Endometrium (tissue), 2 donors: ENCODE measurements around the gene FAM174C.

Source experiments
- FAIRE-seq: peaks from 2 replicates; lab custom pipeline; 2012; peaks lifted over from hg19 to GRCh38; lab: Jason Lieb, UNC
- donor health status: control.
- donor health status: control.

Gene FAM174C

GRCh38 chr19:1250437-1251260, 24.7 kb upstream of the FAM174C start:
- no peak for FAIRE-seq

GRCh38 chr19:1251330-1252220, 23.8 kb upstream of the FAM174C start:
- FAIRE-seq, result no peak

- FAIRE-seq, result no peak
Observed at GRCh38 chr19:1252221-1252820, 23.0 kb upstream of the FAM174C start.

- no peak for FAIRE-seq
Observed at GRCh38 chr19:1252821-1253513, 22.4 kb upstream of the FAM174C start.

- FAIRE-seq, result no peak
Observed at GRCh38 chr19:1253514-1254080, 21.7 kb upstream of the FAM174C start.

- no peak for FAIRE-seq
Observed at GRCh38 chr19:1254081-1254527, 21.2 kb upstream of the FAM174C start.

GRCh38 chr19:1254530-1255185, 20.7 kb upstream of the FAM174C start:
- FAIRE-seq, result no peak

GRCh38 chr19:1255186-1256161, 19.9 kb upstream of the FAM174C start:
- FAIRE-seq, result no peak

- no peak for FAIRE-seq
Observed at GRCh38 chr19:1256646-1257474, 18.5 kb upstream of the FAM174C start.

GRCh38 chr19:1257475-1258162, 17.7 kb upstream of the FAM174C start:
- no peak for FAIRE-seq

- no peak for FAIRE-seq
Observed at GRCh38 chr19:1258163-1258492, 17.2 kb upstream of the FAM174C start.

GRCh38 chr19:1258707-1259205, 16.6 kb upstream of the FAM174C start:
- FAIRE-seq, result peak; percentile 15

GRCh38 chr19:1259206-1259875, 16.0 kb upstream of the FAM174C start:
- no peak for FAIRE-seq

GRCh38 chr19:1259876-1260748, 15.2 kb upstream of the FAM174C start:
- no peak for FAIRE-seq

GRCh38 chr19:1260749-1261537, 14.4 kb upstream of the FAM174C start:
- no peak for FAIRE-seq

GRCh38 chr19:1261538-1261797, 13.9 kb upstream of the FAM174C start:
- no peak for FAIRE-seq
